OCI-LY1 (cell line): ENCODE data around the gene KIAA0586.

Source experiments
- H2AFZ ChIP-seq: fragments of 200-600 bp; sonication (generic), shearing (Covaris generic); 2 replicates; pipeline ENCODE4 v1.6.0; 2014; ENCODE audit warnings: antibody characterized with exemption, mild to moderate bottlenecking, low read length
- H3F3A ChIP-seq: fragments of 200-600 bp; sonication (generic), shearing (Covaris generic); 2 replicates; pipeline ENCODE4 v1.6.0; 2014; ENCODE audit warnings: mild to moderate bottlenecking, antibody characterized with exemption, low read length, moderate library complexity; ENCODE audit not compliant: insufficient read depth
- H3K27ac ChIP-seq: fragments of 200-600 bp; sonication (generic); 2 replicates; pipeline ENCODE4 v1.5.1; 2014; ENCODE audit warnings: low read length, mixed run types, mild to moderate bottlenecking, low read depth; ENCODE audit not compliant: poor library complexity, severe bottlenecking
- H3K27me3 ChIP-seq: fragments of 200-600 bp; sonication (generic); 2 replicates; pipeline ENCODE4 v1.6.0; 2014; ENCODE audit warnings: antibody characterized with exemption, mild to moderate bottlenecking, low read length, moderate library complexity; ENCODE audit not compliant: insufficient read depth
- H3K36me3 ChIP-seq: fragments of 200-600 bp; sonication (generic); 2 replicates; pipeline ENCODE4 v1.6.1; 2014; ENCODE audit warnings: mild to moderate bottlenecking, antibody characterized with exemption, low read length, moderate library complexity, mixed read lengths; ENCODE audit not compliant: insufficient read depth
- H3K4me1 ChIP-seq: fragments of 200-600 bp; sonication (generic); 2 replicates; pipeline ENCODE4 v1.5.1; 2014; ENCODE audit warnings: mild to moderate bottlenecking, low read length, moderate library complexity; ENCODE audit not compliant: insufficient read depth, severe bottlenecking
- H3K4me2 ChIP-seq: fragments of 200-600 bp; sonication (generic), shearing (Covaris generic); 2 replicates; pipeline ENCODE4 v1.6.1; 2014; ENCODE audit warnings: low read length
- H3K4me3 ChIP-seq: fragments of 200-600 bp; sonication (generic); 2 replicates; pipeline ENCODE4 v1.5.1; 2014; ENCODE audit warnings: low read length, low read depth, mild to moderate bottlenecking, mixed read lengths; ENCODE audit not compliant: poor library complexity, severe bottlenecking
- H3K79me2 ChIP-seq: fragments of 200-600 bp; shearing (Covaris generic); 2 replicates; pipeline ENCODE4 v1.6.1; 2016; ENCODE audit warnings: mixed run types, low read length, mixed read lengths; ENCODE audit not compliant: insufficient read depth
- H3K9ac ChIP-seq: fragments of 200-600 bp; sonication (generic), shearing (Covaris generic); 2 replicates; pipeline ENCODE4 v1.6.1; 2014; ENCODE audit warnings: mild to moderate bottlenecking, low read length, mixed read lengths
- H3K9me2 ChIP-seq: fragments of 200-600 bp; sonication (generic), shearing (Covaris generic); 2 replicates; pipeline ENCODE4 v1.6.1; 2014; ENCODE audit warnings: low read depth, mild to moderate bottlenecking, low read length, mixed read lengths
- H3K9me3 ChIP-seq: fragments of 200-600 bp; shearing (Covaris generic); 2 replicates; pipeline ENCODE4 v1.6.1; 2014; ENCODE audit warnings: low read length, mixed read lengths
- H4K20me1 ChIP-seq: fragments of 200-600 bp; sonication (generic), shearing (Covaris generic); 2 replicates; pipeline ENCODE4 v1.6.0; 2016; ENCODE audit warnings: mild to moderate bottlenecking, low read length; ENCODE audit not compliant: insufficient read depth
- CTCF ChIP-seq: fragments of 200-600 bp; sonication (generic), shearing (Covaris generic); IDR thresholded peaks from 2 replicates; pipeline ENCODE4 v1.5.1; 2017; ENCODE audit warnings: mild to moderate bottlenecking, antibody characterized with exemption, low read length, moderate library complexity, mixed read lengths
- EZH2 ChIP-seq: fragments of 200-600 bp; sonication (generic), shearing (Covaris generic); IDR thresholded peaks from 2 replicates; pipeline ENCODE4 v1.8.0; 2017; ENCODE audit warnings: borderline replicate concordance, mixed run types, mild to moderate bottlenecking, antibody characterized with exemption, low read length, moderate library complexity, mixed read lengths

The KIAA0586 gene

GRCh38 chr14:58535044-58535443 is 107.5 kb downstream of the KIAA0586 start:
- Histone ChIP-seq H3K4me3 (no peak overlapping the region), H3K9me2 (no peaks in the 10 kb centered on the region)

GRCh38 chr14:58537004-58537403 is 109.5 kb downstream of the KIAA0586 start:
- Histone ChIP-seq H4K20me1 (no peaks in the 10 kb centered on the region), H2AFZ (no peak overlapping the region), H3K4me3 (no peak overlapping the region), H3K4me1 (no peaks in the 10 kb centered on the region), H3K36me3 (no peaks in the 10 kb centered on the region), H3F3A (no peaks in the 10 kb centered on the region), H3K79me2 (no peaks in the 10 kb centered on the region), H3K9me2 (no peaks in the 10 kb centered on the region), H3K4me2 (no peak overlapping the region), H3K9me3 (no peaks in the 10 kb centered on the region), H3K9ac (no peak overlapping the region), H3K27me3 (no peaks in the 10 kb centered on the region), H3K27ac (no peak overlapping the region)
- TF ChIP-seq EZH2 (no peak), CTCF (no peak)

More at GRCh38 chr14:58535044-58535443, 107.5 kb downstream of the KIAA0586 start:
- no peak overlapping the region for H3K9ac ChIP-seq
- H3K4me2 ChIP-seq, result no peak overlapping the region
- no peaks in the 10 kb centered on the region for H3K4me1 ChIP-seq
- H4K20me1 ChIP-seq, result no peaks in the 10 kb centered on the region
- H3K79me2 ChIP-seq, result no peaks in the 10 kb centered on the region
- H3K36me3 ChIP-seq, result no peaks in the 10 kb centered on the region
- TF ChIP-seq CTCF, result no peak
- TF ChIP-seq EZH2, result no peak
- H3K27ac ChIP-seq, result no peak overlapping the region
- no peaks in the 10 kb centered on the region for H3K9me3 ChIP-seq
- no peaks in the 10 kb centered on the region for H3F3A ChIP-seq
- no peak overlapping the region for H2AFZ ChIP-seq
- no peaks in the 10 kb centered on the region for H3K27me3 ChIP-seq

GRCh38 chr14:58540749-58541632 is 113.5 kb downstream of the KIAA0586 start:
- Histone ChIP-seq H4K20me1 (no peaks in the 10 kb centered on the region), H2AFZ (no peak overlapping the region), H3K9ac (no peak overlapping the region), H3K79me2 (no peaks in the 10 kb centered on the region), H3K4me2 (no peak overlapping the region), H3K4me3 (no peak overlapping the region), H3K9me3 (no peaks in the 10 kb centered on the region), H3K27me3 (no peaks in the 10 kb centered on the region), H3K4me1 (no peaks in the 10 kb centered on the region), H3F3A (no peaks in the 10 kb centered on the region), H3K36me3 (no peaks in the 10 kb centered on the region), H3K9me2 (no peaks in the 10 kb centered on the region), H3K27ac (no peak overlapping the region)
- TF ChIP-seq CTCF (no peak), EZH2 (no peak)
